HepG2 (cell line): ENCODE measurements around the gene VAMP8. TPM values are rescaled to one million over a fixed set of nuclear protein-coding genes. Genes with fewer than 3 reads are reported as not detected.
A peak's percentile ranks its signal among the peaks of the same experiment; 100 is the strongest.

Experiments used
- ATAC-seq: fragments of 200-7000 bp; cut with Tn5 transposase; 3 replicates; pipeline ENCODE4 v1.9.1; 2020; ENCODE audit warnings: mild to moderate bottlenecking, moderate library complexity
- BruUV-seq: library from RNA; stranded (reverse); fragments of 400-500 nt; replicated peaks from 2 replicates; lab custom pipeline; 2021; lab: Mats Ljungman, UMichigan
- CTCF ChIA-PET: fragments of 300-600 bp; formaldehyde crosslinking; extraction: SDS; loops from one replicate; lab custom pipeline; 2021; ENCODE audit warnings: low total read pairs, inconsistent platforms, low intra/inter-chr PET ratio; lab: Yijun Ruan, JAX
- POLR2A ChIA-PET: fragments of 350-600 bp; sonication (Branson Sonifier 250); formaldehyde crosslinking; loops from one replicate; lab custom pipeline; 2020; ENCODE audit warnings: antibody characterized with exemption, inconsistent platforms; lab: Yijun Ruan, JAX
- DNase-seq: peaks from one replicate; pipeline ENCODE4 v3.0.0-alpha.2; 2015; ENCODE audit warnings: low spot score
- FAIRE-seq: peaks from 3 replicates; lab custom pipeline; 2011; peaks lifted over from hg19 to GRCh38; lab: Jason Lieb, UNC
- H2AFZ ChIP-seq: one replicate; pipeline ENCODE4 v1.6.1; 2011; ENCODE audit warnings: low read length, inconsistent platforms
- H3K27ac ChIP-seq: fragments of 300-600 bp; 3 replicates; pipeline ENCODE4 v1.8.0; 2011; ENCODE audit warnings: mixed run types, mild to moderate bottlenecking, mixed read lengths, low read length, inconsistent platforms; ENCODE audit not compliant: insufficient read depth; ENCODE audit errors: extremely low read length
- H3K27me3 ChIP-seq, 2 experiments: fragments of 200-600 bp in 1 of 2; 2 replicates in 1 of 2; 3 replicates in 1 of 2; pipeline versions ENCODE4 v1.6.0 to v1.8.0; 2011; ENCODE audit warnings: low read length in 2 of 2, mild to moderate bottlenecking in 2 of 2, moderate library complexity in 2 of 2, inconsistent platforms in 1 of 2; ENCODE audit not compliant: insufficient read depth in 2 of 2, control insufficient read depth in 1 of 2
- H3K36me3 ChIP-seq, 2 experiments: fragments of 200-600 bp in 1 of 2; replicated peaks in 1 of 2; 2 replicates in 1 of 2; 3 replicates in 1 of 2; pipeline versions ENCODE4 v1.5.1 to v1.8.0; 2011; ENCODE audit warnings: low read length in 2 of 2, inconsistent platforms in 1 of 2; ENCODE audit not compliant: insufficient read depth in 2 of 2, control insufficient read depth in 1 of 2
- H3K4me1 ChIP-seq: 2 replicates; pipeline ENCODE4 v1.5.1; 2012; ENCODE audit warnings: low read length, inconsistent platforms; ENCODE audit not compliant: insufficient read depth
- H3K4me2 ChIP-seq: 2 replicates; pipeline ENCODE4 v1.6.0; 2011; ENCODE audit warnings: low read depth, low read length, inconsistent platforms
- H3K4me3 ChIP-seq, 3 experiments: fragments of 200-600 bp in 1 of 3; sonication (generic), shearing (Covaris generic) in 1 of 3; replicated peaks in 1 of 3; 2 replicates each; pipeline ENCODE4 v1.5.1; 2011 to 2016; ENCODE audit warnings: low read length in 3 of 3, inconsistent platforms in 2 of 3, low read depth in 2 of 3, mild to moderate bottlenecking in 2 of 3, control low read depth in 1 of 3, mixed read lengths in 1 of 3; ENCODE audit not compliant: insufficient read depth in 1 of 3
- H3K79me2 ChIP-seq: one replicate; pipeline ENCODE4 v1.6.1; 2011; ENCODE audit warnings: low read length, inconsistent platforms; ENCODE audit not compliant: insufficient read depth
- H3K9ac ChIP-seq: 2 replicates; pipeline ENCODE4 v1.6.0; 2011; ENCODE audit warnings: mild to moderate bottlenecking, low read depth, low read length, inconsistent platforms; ENCODE audit not compliant: insufficient read depth
- H3K9me3 ChIP-seq: 2 replicates; pipeline ENCODE4 v1.5.1; 2012; ENCODE audit warnings: mild to moderate bottlenecking, low read length
- H4K20me1 ChIP-seq: 2 replicates; pipeline ENCODE4 v1.6.0; 2011; ENCODE audit warnings: inconsistent platforms, mild to moderate bottlenecking, low read length, moderate library complexity; ENCODE audit not compliant: insufficient read depth
- AGO1 ChIP-seq: fragments of 200-400 bp; formaldehyde crosslinking; IDR thresholded peaks from 2 replicates; pipeline ENCODE4 v1.6.1; 2017; ENCODE audit warnings: mild to moderate bottlenecking, low read depth, low read length, moderate library complexity; ENCODE audit not compliant: poor library complexity, severe bottlenecking
- ASH2L ChIP-seq: fragments of 300-600, 200-600 bp; sonication (generic); IDR thresholded peaks from 2 replicates; pipeline ENCODE4 v1.7.0; 2017; ENCODE audit warnings: low read depth, mild to moderate bottlenecking, moderate library complexity, mixed read lengths, low read length; ENCODE audit not compliant: insufficient read length
- KMT2A ChIP-seq: sonication (generic); formaldehyde crosslinking; IDR thresholded peaks from 2 replicates; pipeline ENCODE4 v1.4.0; 2020; ENCODE audit warnings: missing genetic modification reagents
- NONO ChIP-seq, 2 experiments: fragments of 450-650 bp in 1 of 2; sonication (generic) in 1 of 2; formaldehyde crosslinking in 1 of 2; IDR thresholded peaks in 1 of 2; conservative IDR thresholded peaks in 1 of 2; 2 replicates each; pipeline versions ENCODE4 v1.6.1 to v1.8.0; 2017 to 2022; ENCODE audit warnings: mild to moderate bottlenecking in 1 of 2, missing genetic modification reagents in 1 of 2, moderate library complexity in 1 of 2
- POLR2AphosphoS5 ChIP-seq: IDR thresholded peaks from 2 replicates; pipeline ENCODE4 v1.6.1; 2012; ENCODE audit warnings: low read depth, low read length
- POLR2G ChIP-seq: fragments of 200-400 bp; formaldehyde crosslinking; IDR thresholded peaks from 2 replicates; pipeline ENCODE4 v1.6.1; 2018; ENCODE audit warnings: mild to moderate bottlenecking, low read depth, low read length, moderate library complexity
- ZFX ChIP-seq: sonication (generic); formaldehyde crosslinking; IDR thresholded peaks from 2 replicates; pipeline ENCODE4 v1.4.0; 2020; ENCODE audit warnings: mild to moderate bottlenecking, low read depth, missing genetic modification reagents, moderate library complexity
- ZNF354B ChIP-seq: sonication (generic); formaldehyde crosslinking; IDR thresholded peaks from 2 replicates; pipeline ENCODE4 v1.8.0; 2022; ENCODE audit warnings: mild to moderate bottlenecking, missing genetic modification reagents
- ZNF674 ChIP-seq: sonication (generic); formaldehyde crosslinking; IDR thresholded peaks from 2 replicates; pipeline ENCODE4 v1.5.0; 2020; ENCODE audit warnings: low read depth, mild to moderate bottlenecking, missing genetic modification reagents
- ZNF709 ChIP-seq: sonication (generic); formaldehyde crosslinking; IDR thresholded peaks from 2 replicates; pipeline ENCODE4 v1.5.0; 2020; ENCODE audit warnings: mild to moderate bottlenecking, missing genetic modification reagents
- WGBS: methylation state at CpG from one replicate; pipeline ENCODE4 v1.1.6; 2017; ENCODE audit warnings: low lambda C conversion rate; 5-methylcytosine and 5-hydroxymethylcytosine counted together
- in situ Hi-C: cut with HindIII; loops from 2 replicates; pipeline ENCODE4 v1.10.0; 2017; ENCODE audit warnings: low pct_unique_long_range_greater_than_20kb; ENCODE audit not compliant: extremely low pct_ligation_motif_present
- intact Hi-C: fragments of 100-400 bp; cut with micrococcal nuclease; formaldehyde crosslinking; loops from one replicate; pipeline ENCODE4 v1.10.0; 2022; ENCODE audit not compliant: unreplicated experiment
- polyA plus RNA-seq, 8 experiments: library from polyadenylated mRNA; depleted of rRNA in 3 of 8; stranded (reverse) in 7 of 8; unstranded in 1 of 8; fragments of >200 nt; fragmentation: Illumina TruSeq in 4 of 8; extraction: Trizol in 4 of 8; gene quantifications; 2 replicates each; pipeline versions ENCODE4 v1.2.1 to v1.2.3, GENCODE V29; 2011 to 2016; ENCODE audit warnings: low read depth in 4 of 8, missing spikeins in 1 of 8, mixed read lengths in 1 of 8; ENCODE audit not compliant: insufficient read depth in 1 of 8
- total RNA-seq, 5 experiments: library from RNA; depleted of rRNA; stranded (reverse); fragments of >200 nt; fragmentation: Illumina TruSeq; extraction: Trizol; gene quantifications; 2 replicates each; pipeline ENCODE4 v1.2.3, GENCODE V29; 2016; ENCODE audit warnings: low read depth in 1 of 5
- TF ChIP-seq, protein P1 (sequence below): IDR thresholded peaks from 2 replicates; pipeline ENCODE4 v1.6.1; 2018; ENCODE audit warnings: missing genetic modification reagents, mild to moderate bottlenecking, missing compliant biosample characterization

The VAMP8 gene
- total and polyA plus RNA-seq, 2 of the 13 experiments (the other 11 are each of a cell fraction or from before 2014, with no cell fraction given) = 83.3 to 157 TPM

DNA sequence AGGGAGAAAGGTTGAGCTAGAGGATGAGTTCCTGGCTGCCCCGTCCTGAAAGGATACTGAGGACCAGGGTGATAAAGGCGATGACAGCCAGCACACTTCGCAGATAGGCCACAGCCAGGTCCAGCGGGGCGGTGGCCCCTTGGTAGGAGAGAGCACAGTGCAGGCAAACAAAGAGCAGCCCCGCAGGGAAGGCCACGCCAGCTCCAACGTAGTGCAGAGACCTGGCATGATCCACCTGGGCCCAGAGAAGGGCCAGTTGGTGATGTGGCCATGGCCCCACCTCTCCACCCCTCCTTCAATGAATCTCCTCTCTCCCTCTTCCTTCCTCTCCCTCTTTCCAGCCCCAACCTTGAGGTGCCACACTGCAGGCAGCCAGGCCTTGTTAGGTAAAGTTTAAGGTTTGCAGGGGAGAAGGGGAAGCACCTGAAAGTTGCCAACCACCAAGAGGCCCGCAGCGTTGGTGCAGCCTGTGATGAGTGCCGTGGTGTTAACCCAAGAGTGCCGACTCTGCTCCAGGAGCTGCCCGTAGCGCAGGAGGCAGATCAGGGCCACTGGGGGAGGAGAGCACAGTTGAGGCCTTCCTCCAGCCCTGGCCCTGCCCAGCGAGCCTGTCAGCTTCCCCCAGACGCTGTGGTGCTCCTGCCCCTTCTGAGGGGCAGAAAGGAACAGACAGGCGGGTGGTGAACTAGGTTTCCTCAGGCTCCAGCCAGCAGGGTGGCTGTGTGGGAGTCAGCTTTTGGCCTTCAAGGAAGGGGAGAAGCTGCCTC, 22.3 kb downstream of the VAMP8 start (continued):
- peak; percentile 44; the same call in 1 of the 2 replicates for TF ChIP-seq ZFX (CRISPR knock-in tag)
- TF ChIP-seq, protein P1, sequence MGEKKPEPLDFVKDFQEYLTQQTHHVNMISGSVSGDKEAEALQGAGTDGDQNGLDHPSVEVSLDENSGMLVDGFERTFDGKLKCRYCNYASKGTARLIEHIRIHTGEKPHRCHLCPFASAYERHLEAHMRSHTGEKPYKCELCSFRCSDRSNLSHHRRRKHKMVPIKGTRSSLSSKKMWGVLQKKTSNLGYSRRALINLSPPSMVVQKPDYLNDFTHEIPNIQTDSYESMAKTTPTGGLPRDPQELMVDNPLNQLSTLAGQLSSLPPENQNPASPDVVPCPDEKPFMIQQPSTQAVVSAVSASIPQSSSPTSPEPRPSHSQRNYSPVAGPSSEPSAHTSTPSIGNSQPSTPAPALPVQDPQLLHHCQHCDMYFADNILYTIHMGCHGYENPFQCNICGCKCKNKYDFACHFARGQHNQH (CRISPR knock-in tag) = no peak

- Histone ChIP-seq H3K4me2 (peak overlapping the region; percentile 7; the same call in 1 of the 2 replicates), H3K79me2 (peaks cover 57% of the 10 kb centered on the region), H4K20me1 (0 out of 2 replicates have a peak, but pooled peaks cover 3% of the 10 kb centered on the region), H2AFZ (no peak overlapping the region), H3K27me3 (no peaks in the 10 kb centered on the region; a peak in 1 of 5 replicates), H3K36me3 (peaks cover 7 to 38% of the 10 kb centered on the region in 2 experiments), H3K4me3 (no peak overlapping the region), H3K9ac (no peak overlapping the region)
- no peak for DNase-seq
- CTCF ChIA-PET = no interaction called here
- in situ Hi-C loops = no loop called here
- WGBS = 89% methylated on average over 2 of the region's 3 CpGs
- BruUV-seq = no TSS peak
- ATAC-seq = no peak
- no peak for FAIRE-seq
- TF ChIP-seq POLR2G (peak; percentile 58), ASH2L (no peak), ZNF674 (0 out of 2 replicates have a peak, but pooled peaks have one; percentile 35), AGO1 (peak; percentile 10), ZNF709 (CRISPR knock-in tag) (no peak), NONO (IDR thresholded peaks at IDR 0.05) (no peak), NONO (CRISPR knock-in tag; conservative IDR thresholded peaks at IDR 0.05) (0 out of 2 replicates have a peak, but pooled peaks have one; percentile 40), ZNF354B (CRISPR knock-in tag) (no peak), KMT2A (no peak), POLR2AphosphoS5 (0 out of 2 replicates have a peak, but pooled peaks have one; percentile 5)
- TF ChIP-seq, all 625 proteins: peak for 5
- POLR2A ChIA-PET = interaction anchor here (1.4 to 25.9 kb wide), 6 partner anchors 5 to 180 kb away, joined by 4 to 795 read pairs (median 358); partner anchors contain the start of genes C2orf68, GGCX, RNF181 and SH2D6
- Histone ChIP-seq H3K9me3 (no peaks in the 10 kb centered on the region), H3K4me1 (peaks cover 76% of the 10 kb centered on the region), H3K27ac (peak overlapping the region; percentile 80)
- intact Hi-C loops = no loop called here
These were observed 22.8 kb downstream of the VAMP8 start for GRCh38 chr2:85600235-85600575.
